IMR-90 (cell line): ENCODE results near the gene LARP1. TPM values are rescaled to one million over a fixed set of nuclear protein-coding genes. Genes with fewer than 3 reads are reported as not detected.
"Not testable (repeated sequence)": the region's sequence is repeated elsewhere in the genome, so short reads cannot be mapped to it uniquely, and the experiment has no call there.

Experiments
- ATAC-seq: fragments of 200-7000 bp; cut with Tn5 transposase; 2 replicates; pipeline ENCODE4 v1.9.1; 2020; ENCODE audit warnings: low read depth, mild to moderate bottlenecking, moderate library complexity
- BruUV-seq: library from RNA; stranded (reverse); fragments of 400-500 nt; replicated peaks from 2 replicates; lab custom pipeline; 2021; lab: Mats Ljungman, UMichigan
- CTCF ChIA-PET: fragments of 300-600 bp; formaldehyde crosslinking; extraction: SDS; loops from one replicate; lab custom pipeline; 2021; ENCODE audit warnings: antibody characterized with exemption; lab: Yijun Ruan, JAX
- POLR2A ChIA-PET: fragments of 300-600 bp; sonication (Branson Sonifier 250); formaldehyde crosslinking; loops from one replicate; lab custom pipeline; 2022; ENCODE audit warnings: antibody characterized with exemption; ENCODE audit not compliant: unreplicated experiment; lab: Charles Lee
- DNase-seq: peaks from one replicate; pipeline ENCODE4 v3.0.0; 2013
- H2AFZ ChIP-seq: replicated peaks from 2 replicates; pipeline ENCODE3; 2013; ENCODE audit warnings: low read length, mild to moderate bottlenecking; ENCODE audit not compliant: poor library complexity
- H2AK5ac ChIP-seq: 2 replicates; pipeline ENCODE4 v1.6.1; 2013; ENCODE audit warnings: low read depth, low read length, inconsistent platforms
- H2AK9ac ChIP-seq: replicated peaks from 2 replicates; pipeline ENCODE3; 2013; ENCODE audit warnings: mild to moderate bottlenecking, low read depth, low read length, moderate library complexity; ENCODE audit not compliant: poor library complexity
- H2BK120ac ChIP-seq: 2 replicates; pipeline ENCODE4 v1.6.1; 2013; ENCODE audit warnings: low read depth, low read length, inconsistent platforms
- H2BK15ac ChIP-seq: 3 replicates; pipeline ENCODE4 v1.6.1; 2013; ENCODE audit warnings: low read depth, low read length, inconsistent platforms
- H2BK20ac ChIP-seq: 2 replicates; pipeline ENCODE4 v1.6.1; 2013; ENCODE audit warnings: low read depth, mild to moderate bottlenecking, inconsistent platforms, low read length, moderate library complexity
- H2BK5ac ChIP-seq: 2 replicates; pipeline ENCODE4 v1.6.1; 2013; ENCODE audit warnings: mild to moderate bottlenecking, low read depth, low read length, inconsistent platforms; ENCODE audit not compliant: poor library complexity, severe bottlenecking
- H3K14ac ChIP-seq: replicated peaks from 2 replicates; pipeline ENCODE4 v1.6.1; 2013; ENCODE audit warnings: low read depth, low read length, inconsistent platforms
- H3K18ac ChIP-seq: 2 replicates; pipeline ENCODE4 v1.6.1; 2013; ENCODE audit warnings: low read depth, low read length, control low read depth
- H3K23ac ChIP-seq: 2 replicates; pipeline ENCODE4 v1.6.1; 2013; ENCODE audit warnings: low read depth, low read length, inconsistent platforms
- H3K27ac ChIP-seq: 2 replicates; pipeline ENCODE4 v1.5.1; 2013; ENCODE audit warnings: mild to moderate bottlenecking, control low read depth, low read length; ENCODE audit not compliant: insufficient read depth
- H3K27me3 ChIP-seq: 2 replicates; pipeline ENCODE4 v1.6.1; 2013; ENCODE audit warnings: low read length; ENCODE audit not compliant: control insufficient read depth, insufficient read depth
- H3K36me3 ChIP-seq: 2 replicates; pipeline ENCODE4 v1.6.1; 2013; ENCODE audit warnings: low read length, mixed read lengths; ENCODE audit not compliant: control insufficient read depth, insufficient read depth
- H3K4ac ChIP-seq: 2 replicates; pipeline ENCODE4 v1.6.1; 2013; ENCODE audit warnings: low read depth, low read length, inconsistent platforms
- H3K4me1 ChIP-seq: 2 replicates; pipeline ENCODE4 v1.6.1; 2013; ENCODE audit warnings: low read length, mixed read lengths; ENCODE audit not compliant: control insufficient read depth, insufficient read depth
- H3K4me2 ChIP-seq: 2 replicates; pipeline ENCODE4 v1.6.1; 2013; ENCODE audit warnings: low read depth, mild to moderate bottlenecking, control low read depth, low read length, moderate library complexity
- H3K4me3 ChIP-seq: 2 replicates; pipeline ENCODE4 v1.5.1; 2013; ENCODE audit warnings: low read depth, mild to moderate bottlenecking, control low read depth, low read length, moderate library complexity; ENCODE audit not compliant: insufficient read depth
- H3K56ac ChIP-seq: 2 replicates; pipeline ENCODE4 v1.6.1; 2013; ENCODE audit warnings: low read length, inconsistent platforms; ENCODE audit not compliant: insufficient read depth; ENCODE audit errors: extremely low read depth
- H3K79me1 ChIP-seq, 2 experiments: 2 replicates each; pipeline ENCODE4 v1.6.1; 2013; ENCODE audit warnings: low read length in 2 of 2, inconsistent platforms in 1 of 2, low read depth in 1 of 2
- H3K9ac ChIP-seq: 2 replicates; pipeline ENCODE4 v1.6.1; 2013; ENCODE audit warnings: low read depth, low read length, control low read depth
- H3K9me1 ChIP-seq: 2 replicates; pipeline ENCODE4 v1.6.1; 2013; ENCODE audit warnings: low read length, inconsistent platforms; ENCODE audit not compliant: insufficient read depth
- H3K9me3 ChIP-seq: 2 replicates; pipeline ENCODE4 v1.6.1; 2013; ENCODE audit warnings: low read length; ENCODE audit not compliant: control insufficient read depth, insufficient read depth
- H4K20me1 ChIP-seq: 2 replicates; pipeline ENCODE4 v1.6.1; 2013; ENCODE audit warnings: low read length, inconsistent platforms; ENCODE audit not compliant: insufficient read depth
- H4K5ac ChIP-seq: 2 replicates; pipeline ENCODE4 v1.6.1; 2013; ENCODE audit warnings: mild to moderate bottlenecking, low read depth, low read length, control low read depth
- H4K8ac ChIP-seq, 2 experiments: 2 replicates each; pipeline ENCODE4 v1.6.1; 2013; ENCODE audit warnings: low read depth in 2 of 2, low read length in 2 of 2, control low read depth in 1 of 2, inconsistent platforms in 1 of 2
- H4K91ac ChIP-seq: 2 replicates; pipeline ENCODE4 v1.6.1; 2013; ENCODE audit warnings: low read depth, low read length, inconsistent platforms; ENCODE audit not compliant: insufficient read depth
- MAFK ChIP-seq: IDR thresholded peaks from 2 replicates; pipeline ENCODE4 v1.6.1; 2012; ENCODE audit warnings: low read depth, low read length, improper control_type of control experiment
- WGBS, 2 experiments: methylation state at CpG; one replicate each; pipeline versions ENCODE4 v1.1.5 to v1.1.7; 2013; ENCODE audit warnings: missing lambda C conversion rate in 2 of 2; ENCODE audit not compliant: insufficient read length in 1 of 2; ENCODE audit errors: extremely low coverage in 2 of 2; 5-methylcytosine and 5-hydroxymethylcytosine counted together
- dilution Hi-C: fragments of 300-500 bp; cut with HindIII; formaldehyde crosslinking; loops from one replicate; pipeline ENCODE4 v1.14.3; 2018; ENCODE audit warnings: low sequenced_read_pairs; ENCODE audit not compliant: unreplicated experiment
- in situ Hi-C: fragments of 300-500 bp; cut with MboI; formaldehyde crosslinking; loops from 3 replicates; pipeline ENCODE4 v1.14.3; 2019; ENCODE audit warnings: low sequenced_read_pairs, inconsistent platforms, mixed read lengths
- intact Hi-C: fragments of 100-400 bp; cut with micrococcal nuclease; formaldehyde crosslinking; loops from 2 replicates; pipeline ENCODE4 v1.10.0; 2022
- polyA plus RNA-seq, 3 experiments: library from polyadenylated mRNA; depleted of rRNA; stranded (reverse); fragments of >200 nt; gene quantifications; 2 replicates each; pipeline ENCODE4 v1.2.3, GENCODE V29; 2012; ENCODE audit warnings: low replicate concordance in 1 of 3
- total RNA-seq: library from RNA; depleted of rRNA; stranded (reverse); fragments of >200 nt; gene quantifications from 2 replicates; pipeline ENCODE4 v1.2.3, GENCODE V29; 2012

Gene LARP1
- total and polyA plus RNA-seq, 2 of the 4 experiments (the other 2 are of a cell fraction), result 47.3 to 77.4 TPM

- no peak overlapping the region for H4K5ac ChIP-seq
- dilution Hi-C loops, result no loop called here
Observed at GRCh38 chr5:154734370-154735248, 20.6 kb upstream of the LARP1 start.

DNA sequence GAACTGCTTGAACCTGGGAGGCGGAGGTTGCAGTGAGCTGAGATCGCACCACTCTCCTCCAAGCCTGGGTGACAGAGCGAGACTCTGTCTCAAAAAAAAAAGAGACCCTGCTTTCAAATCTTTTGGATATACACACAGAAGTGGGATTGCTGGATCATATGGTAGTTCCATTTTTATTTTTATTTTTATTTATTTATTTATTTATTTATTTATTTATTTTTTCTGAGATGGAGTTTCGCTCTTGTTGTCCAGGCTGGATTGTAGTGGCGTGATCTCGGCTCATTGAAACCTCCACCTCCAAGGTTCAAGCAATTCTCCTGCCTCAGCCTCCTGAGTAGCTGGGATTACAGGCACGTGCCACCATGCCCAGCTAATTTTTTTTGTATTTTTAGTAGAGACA is 19.8 kb upstream of the LARP1 start:
- H2AK9ac ChIP-seq, H3K79me1 ChIP-seq, H3K4ac ChIP-seq, CTCF ChIA-PET, H2BK120ac ChIP-seq, H3K4me2 ChIP-seq, H3K14ac ChIP-seq, H3K4me3 ChIP-seq, POLR2A ChIA-PET, H2AK5ac ChIP-seq, in situ Hi-C loops, dilution Hi-C loops, intact Hi-C loops, H2BK20ac ChIP-seq, H4K5ac ChIP-seq, H3K9ac ChIP-seq, H4K91ac ChIP-seq, H2BK5ac ChIP-seq, H4K20me1 ChIP-seq, H3K27ac ChIP-seq, H3K9me3 ChIP-seq, H3K56ac ChIP-seq, H3K36me3 ChIP-seq, H2BK15ac ChIP-seq, H4K8ac ChIP-seq, DNase-seq, H3K4me1 ChIP-seq, BruUV-seq, H3K23ac ChIP-seq, H3K9me1 ChIP-seq, H3K27me3 ChIP-seq, ATAC-seq, H2AFZ ChIP-seq, H3K18ac ChIP-seq: not testable (repeated sequence)
- WGBS, 2 experiments, result no CpG with 5 or more reads among the region's 7 CpGs

More at GRCh38 chr5:154734370-154735248, 20.6 kb upstream of the LARP1 start:
- intact Hi-C loops (no loop called here), in situ Hi-C loops (no loop called here)
- Histone ChIP-seq H2BK20ac (no peak overlapping the region), H3K27me3 (no peaks in the 10 kb centered on the region), H2BK5ac (no peak overlapping the region), H2AFZ (no peak overlapping the region), H2AK5ac (no peak overlapping the region), H4K20me1 (no peaks in the 10 kb centered on the region), H3K4me2 (no peak overlapping the region), H3K4me1 (no peaks in the 10 kb centered on the region), H3K18ac (no peak overlapping the region), H3K9me1 (no peaks in the 10 kb centered on the region), H3K9ac (no peak overlapping the region), H3K23ac (no peak overlapping the region), H4K91ac (no peak overlapping the region), H3K4me3 (no peak overlapping the region), H2AK9ac (no peak overlapping the region), H3K36me3 (no peaks in the 10 kb centered on the region), H3K14ac (no peak overlapping the region), H3K79me1 (no peaks in the 10 kb centered on the region), H3K56ac (no peak overlapping the region), H3K9me3 (0 out of 2 replicates have a peak, but pooled peaks cover 1% of the 10 kb centered on the region), H3K4ac (no peak overlapping the region), H3K27ac (no peak overlapping the region), H2BK120ac (no peak overlapping the region), H2BK15ac (no peak overlapping the region), H4K8ac (no peak overlapping the region)
- 90% methylated on average over 2 of the region's 7 CpGs; no CpG with 5 or more reads in 1 of the 2 experiments for WGBS, 2 experiments
- no TSS peak for BruUV-seq
- ATAC-seq (no peak), DNase-seq (no peak)
- POLR2A ChIA-PET, result no interaction called here
- no peak for TF ChIP-seq MAFK
- CTCF ChIA-PET, result no interaction called here
